HepG2 (cell line): ENCODE data around the gene ARID1A. TPM values are rescaled to one million over a fixed set of nuclear protein-coding genes. Genes with fewer than 3 reads are reported as not detected.

Experiments used
- ATAC-seq: fragments of 200-7000 bp; cut with Tn5 transposase; 3 replicates; pipeline ENCODE4 v1.9.1; 2020; ENCODE audit warnings: mild to moderate bottlenecking, moderate library complexity
- BruUV-seq: library from RNA; stranded (reverse); fragments of 400-500 nt; replicated peaks from 2 replicates; lab custom pipeline; 2021; lab: Mats Ljungman, UMichigan
- CTCF ChIA-PET: fragments of 300-600 bp; formaldehyde crosslinking; extraction: SDS; loops from one replicate; lab custom pipeline; 2021; ENCODE audit warnings: low total read pairs, inconsistent platforms, low intra/inter-chr PET ratio; lab: Yijun Ruan, JAX
- POLR2A ChIA-PET: fragments of 350-600 bp; sonication (Branson Sonifier 250); formaldehyde crosslinking; loops from one replicate; lab custom pipeline; 2020; ENCODE audit warnings: antibody characterized with exemption, inconsistent platforms; lab: Yijun Ruan, JAX
- DNase-seq: peaks from one replicate; pipeline ENCODE4 v3.0.0-alpha.2; 2015; ENCODE audit warnings: low spot score
- FAIRE-seq: peaks from 3 replicates; lab custom pipeline; 2011; peaks lifted over from hg19 to GRCh38; lab: Jason Lieb, UNC
- H2AFZ ChIP-seq: one replicate; pipeline ENCODE4 v1.6.1; 2011; ENCODE audit warnings: low read length, inconsistent platforms
- H3K27ac ChIP-seq: fragments of 300-600 bp; 3 replicates; pipeline ENCODE4 v1.8.0; 2011; ENCODE audit warnings: mixed run types, mild to moderate bottlenecking, mixed read lengths, low read length, inconsistent platforms; ENCODE audit not compliant: insufficient read depth; ENCODE audit errors: extremely low read length
- H3K27me3 ChIP-seq, 2 experiments: fragments of 200-600 bp in 1 of 2; 2 replicates in 1 of 2; 3 replicates in 1 of 2; pipeline versions ENCODE4 v1.6.0 to v1.8.0; 2011; ENCODE audit warnings: low read length in 2 of 2, mild to moderate bottlenecking in 2 of 2, moderate library complexity in 2 of 2, inconsistent platforms in 1 of 2; ENCODE audit not compliant: insufficient read depth in 2 of 2, control insufficient read depth in 1 of 2
- H3K36me3 ChIP-seq, 2 experiments: fragments of 200-600 bp in 1 of 2; replicated peaks in 1 of 2; 2 replicates in 1 of 2; 3 replicates in 1 of 2; pipeline versions ENCODE4 v1.5.1 to v1.8.0; 2011; ENCODE audit warnings: low read length in 2 of 2, inconsistent platforms in 1 of 2; ENCODE audit not compliant: insufficient read depth in 2 of 2, control insufficient read depth in 1 of 2
- H3K4me1 ChIP-seq: 2 replicates; pipeline ENCODE4 v1.5.1; 2012; ENCODE audit warnings: low read length, inconsistent platforms; ENCODE audit not compliant: insufficient read depth
- H3K4me2 ChIP-seq: 2 replicates; pipeline ENCODE4 v1.6.0; 2011; ENCODE audit warnings: low read depth, low read length, inconsistent platforms
- H3K4me3 ChIP-seq, 3 experiments: fragments of 200-600 bp in 1 of 3; sonication (generic), shearing (Covaris generic) in 1 of 3; replicated peaks in 1 of 3; 2 replicates each; pipeline ENCODE4 v1.5.1; 2011 to 2016; ENCODE audit warnings: low read length in 3 of 3, inconsistent platforms in 2 of 3, low read depth in 2 of 3, mild to moderate bottlenecking in 2 of 3, control low read depth in 1 of 3, mixed read lengths in 1 of 3; ENCODE audit not compliant: insufficient read depth in 1 of 3
- H3K79me2 ChIP-seq: one replicate; pipeline ENCODE4 v1.6.1; 2011; ENCODE audit warnings: low read length, inconsistent platforms; ENCODE audit not compliant: insufficient read depth
- H3K9ac ChIP-seq: 2 replicates; pipeline ENCODE4 v1.6.0; 2011; ENCODE audit warnings: mild to moderate bottlenecking, low read depth, low read length, inconsistent platforms; ENCODE audit not compliant: insufficient read depth
- H3K9me3 ChIP-seq: 2 replicates; pipeline ENCODE4 v1.5.1; 2012; ENCODE audit warnings: mild to moderate bottlenecking, low read length
- H4K20me1 ChIP-seq: 2 replicates; pipeline ENCODE4 v1.6.0; 2011; ENCODE audit warnings: inconsistent platforms, mild to moderate bottlenecking, low read length, moderate library complexity; ENCODE audit not compliant: insufficient read depth
- ARNT ChIP-seq: fragments of 450-650 bp; IDR thresholded peaks from 2 replicates; pipeline ENCODE4 v1.6.1; 2017
- BATF2 ChIP-seq: sonication (generic); formaldehyde crosslinking; IDR thresholded peaks from 2 replicates; pipeline ENCODE4 v1.8.0; 2022; ENCODE audit warnings: mild to moderate bottlenecking, missing genetic modification reagents, moderate library complexity
- FOXM1 ChIP-seq: sonication (generic); formaldehyde crosslinking; IDR thresholded peaks from 2 replicates; pipeline ENCODE4 v1.5.0; 2020; ENCODE audit warnings: missing genetic modification reagents
- IKZF5 ChIP-seq: IDR thresholded peaks from 2 replicates; pipeline ENCODE4 v1.6.1; 2018; ENCODE audit warnings: missing genetic modification reagents, mild to moderate bottlenecking, missing compliant biosample characterization
- KMT2A ChIP-seq: sonication (generic); formaldehyde crosslinking; IDR thresholded peaks from 2 replicates; pipeline ENCODE4 v1.4.0; 2020; ENCODE audit warnings: missing genetic modification reagents
- MAX ChIP-seq: IDR thresholded peaks from 2 replicates; pipeline ENCODE4 v1.6.1; 2012; ENCODE audit warnings: inconsistent platforms
- MIXL1 ChIP-seq: IDR thresholded peaks from 2 replicates; pipeline ENCODE4 v1.6.1; 2016
- SYNCRIP ChIP-seq: fragments of 200-400 bp; formaldehyde crosslinking; IDR thresholded peaks from 2 replicates; pipeline ENCODE4 v1.6.1; 2018; ENCODE audit warnings: mild to moderate bottlenecking, low read depth, low read length; ENCODE audit not compliant: insufficient read depth
- ZBED4 ChIP-seq: sonication (generic); formaldehyde crosslinking; IDR thresholded peaks from 2 replicates; pipeline ENCODE4 v1.4.0; 2020; ENCODE audit warnings: missing genetic modification reagents, borderline replicate concordance
- ZNF251 ChIP-seq: sonication (generic); formaldehyde crosslinking; IDR thresholded peaks from 2 replicates; pipeline ENCODE4 v1.9.0; 2021; ENCODE audit warnings: mild to moderate bottlenecking, missing genetic modification reagents
- ZNF275 ChIP-seq: sonication (generic); formaldehyde crosslinking; IDR thresholded peaks from 2 replicates; pipeline ENCODE4 v1.8.0; 2022; ENCODE audit warnings: missing genetic modification reagents, mild to moderate bottlenecking, inconsistent platforms, borderline replicate concordance
- WGBS: methylation state at CpG from one replicate; pipeline ENCODE4 v1.1.6; 2017; ENCODE audit warnings: low lambda C conversion rate; 5-methylcytosine and 5-hydroxymethylcytosine counted together
- in situ Hi-C: cut with HindIII; loops from 2 replicates; pipeline ENCODE4 v1.10.0; 2017; ENCODE audit warnings: low pct_unique_long_range_greater_than_20kb; ENCODE audit not compliant: extremely low pct_ligation_motif_present
- intact Hi-C: fragments of 100-400 bp; cut with micrococcal nuclease; formaldehyde crosslinking; loops from one replicate; pipeline ENCODE4 v1.10.0; 2022; ENCODE audit not compliant: unreplicated experiment
- polyA plus RNA-seq, 8 experiments: library from polyadenylated mRNA; depleted of rRNA in 3 of 8; stranded (reverse) in 7 of 8; unstranded in 1 of 8; fragments of >200 nt; fragmentation: Illumina TruSeq in 4 of 8; extraction: Trizol in 4 of 8; gene quantifications; 2 replicates each; pipeline versions ENCODE4 v1.2.1 to v1.2.3, GENCODE V29; 2011 to 2016; ENCODE audit warnings: low read depth in 4 of 8, missing spikeins in 1 of 8, mixed read lengths in 1 of 8; ENCODE audit not compliant: insufficient read depth in 1 of 8
- total RNA-seq, 5 experiments: library from RNA; depleted of rRNA; stranded (reverse); fragments of >200 nt; fragmentation: Illumina TruSeq; extraction: Trizol; gene quantifications; 2 replicates each; pipeline ENCODE4 v1.2.3, GENCODE V29; 2016; ENCODE audit warnings: low read depth in 1 of 5

ARID1A gene
- total and polyA plus RNA-seq, 2 of the 13 experiments (the other 11 are each of a cell fraction or from before 2014, with no cell fraction given): 11.9 to 15.9 TPM

- no peak overlapping the region for H3K27ac ChIP-seq
- BruUV-seq: no TSS peak
- intact Hi-C loops: no loop called here
- TF ChIP-seq SYNCRIP: no peak
- no peak for TF ChIP-seq KMT2A (CRISPR knock-in tag)
- TF ChIP-seq MAX: no peak
- no peak for TF ChIP-seq ZNF251 (CRISPR knock-in tag)
- TF ChIP-seq ZBED4 (CRISPR knock-in tag): no peak
- no peak for TF ChIP-seq FOXM1 (CRISPR knock-in tag)
- TF ChIP-seq IKZF5 (CRISPR knock-in tag): no peak
- TF ChIP-seq MIXL1 (CRISPR knock-in tag): no peak
- TF ChIP-seq BATF2 (CRISPR knock-in tag): no peak
- no peak for TF ChIP-seq ZNF275
- TF ChIP-seq ARNT: no peak
- H3K36me3 ChIP-seq: peaks cover 27 to 46% of the 10 kb centered on the region in 2 experiments
- H3K4me1 ChIP-seq: peaks cover 35% of the 10 kb centered on the region
- H2AFZ ChIP-seq: no peak overlapping the region
- peaks cover 39% of the 10 kb centered on the region for H4K20me1 ChIP-seq
- H3K9ac ChIP-seq: no peak overlapping the region
- ChIA-PET CTCF (no interaction called here), POLR2A (no interaction called here)
- in situ Hi-C loops: no loop called here
- no peak for DNase-seq
- H3K27me3 ChIP-seq: no peaks in the 10 kb centered on the region
- H3K79me2 ChIP-seq: peaks cover 58% of the 10 kb centered on the region
- ATAC-seq: no peak
- H3K4me2 ChIP-seq: no peak overlapping the region
- WGBS: 81% methylated on average over 1 of the region's 1 CpG
- H3K9me3 ChIP-seq: no peaks in the 10 kb centered on the region
- no peak overlapping the region for H3K4me3 ChIP-seq
- no peak for FAIRE-seq
These were observed 32.8 kb downstream of the ARID1A start for GRCh38 chr1:26728645-26729044.
